Activated naive CD8-positive, alpha-beta T cell treated with anti-CD3 and anti-CD28 coated beads for 36 hours (primary cell): ENCODE measurements around the gene B3GLCT. TPM values are rescaled to one million over a fixed set of nuclear protein-coding genes. Genes with fewer than 3 reads are reported as not detected.

Source experiments
- DNase-seq: peaks from one replicate; pipeline ENCODE4 v3.0.0; 2021
- H3K27ac Mint-ChIP-seq: one replicate; pipeline ENCODE4 v1.8.0; 2022; ENCODE audit warnings: mild to moderate bottlenecking, moderate library complexity, mixed read lengths
- H3K27me3 Mint-ChIP-seq: one replicate; pipeline ENCODE4 v1.8.0; 2022; ENCODE audit warnings: mild to moderate bottlenecking, mixed read lengths
- H3K36me3 Mint-ChIP-seq: one replicate; pipeline ENCODE4 v1.8.0; 2021; ENCODE audit warnings: mild to moderate bottlenecking, mixed read lengths
- H3K4me1 Mint-ChIP-seq: one replicate; pipeline ENCODE4 v1.8.0; 2021; ENCODE audit warnings: mixed read lengths
- H3K4me3 Mint-ChIP-seq: one replicate; pipeline ENCODE4 v1.8.0; 2022; ENCODE audit warnings: mild to moderate bottlenecking, moderate library complexity, mixed read lengths
- H3K9me3 Mint-ChIP-seq: one replicate; pipeline ENCODE4 v1.8.0; 2022; ENCODE audit warnings: mixed read lengths
- total RNA-seq, 2 experiments: library from RNA; stranded (reverse); gene quantifications; one replicate each; pipeline ENCODE4 v1.2.3, GENCODE V29; 2021

The B3GLCT gene
- total RNA-seq, 2 experiments from 2014 or later: 3.3 to 3.7 TPM

GRCh38 chr13:31224963-31225559 lies 25.3 kb downstream of the B3GLCT start:
- Mint-ChIP-seq H3K27ac (no peak overlapping the region), H3K4me1 (peaks cover 6% of the 10 kb centered on the region)
- DNase-seq: no peak

GRCh38 chr13:31225998-31226675 lies 26.4 kb downstream of the B3GLCT start:
- Mint-ChIP-seq H3K27me3 (no peaks in the 10 kb centered on the region), H3K4me3 (no peak overlapping the region), H3K36me3 (peaks cover 6% of the 10 kb centered on the region), H3K9me3 (no peaks in the 10 kb centered on the region), H3K27ac (no peak overlapping the region), H3K4me1 (peaks cover 6% of the 10 kb centered on the region)
- DNase-seq: no peak

More at GRCh38 chr13:31224963-31225559, 25.3 kb downstream of the B3GLCT start:
- H3K9me3 Mint-ChIP-seq: no peaks in the 10 kb centered on the region
- no peaks in the 10 kb centered on the region for H3K27me3 Mint-ChIP-seq
- H3K4me3 Mint-ChIP-seq: no peak overlapping the region
- peaks cover 6% of the 10 kb centered on the region for H3K36me3 Mint-ChIP-seq

GRCh38 chr13:31227063-31227462 lies 27.3 kb downstream of the B3GLCT start:
- no peak for DNase-seq
- Mint-ChIP-seq H3K36me3 (peaks cover 3% of the 10 kb centered on the region), H3K9me3 (no peaks in the 10 kb centered on the region), H3K4me3 (no peak overlapping the region), H3K4me1 (peaks cover 6% of the 10 kb centered on the region), H3K27me3 (no peaks in the 10 kb centered on the region), H3K27ac (no peak overlapping the region)

GRCh38 chr13:31227870-31228269 lies 28.1 kb downstream of the B3GLCT start:
- H3K27ac Mint-ChIP-seq: no peak overlapping the region
- no peak for DNase-seq
- peaks cover 3% of the 10 kb centered on the region for H3K36me3 Mint-ChIP-seq
- no peaks in the 10 kb centered on the region for H3K27me3 Mint-ChIP-seq
- H3K9me3 Mint-ChIP-seq: no peaks in the 10 kb centered on the region
- peaks cover 6% of the 10 kb centered on the region for H3K4me1 Mint-ChIP-seq
- no peak overlapping the region for H3K4me3 Mint-ChIP-seq

- Mint-ChIP-seq H3K4me3 (no peak overlapping the region), H3K9me3 (no peaks in the 10 kb centered on the region), H3K36me3 (no peaks in the 10 kb centered on the region), H3K27me3 (no peaks in the 10 kb centered on the region), H3K4me1 (no peaks in the 10 kb centered on the region), H3K27ac (no peak overlapping the region)
- DNase-seq: no peak
Observed at GRCh38 chr13:31234729-31235128, 35.0 kb downstream of the B3GLCT start.

GRCh38 chr13:31236211-31236786 lies 36.5 kb downstream of the B3GLCT start:
- Mint-ChIP-seq H3K27me3 (no peaks in the 10 kb centered on the region), H3K36me3 (no peaks in the 10 kb centered on the region), H3K9me3 (no peaks in the 10 kb centered on the region), H3K4me3 (no peak overlapping the region), H3K4me1 (no peaks in the 10 kb centered on the region), H3K27ac (no peak overlapping the region)
- no peak for DNase-seq

GRCh38 chr13:31240921-31241320 lies 41.1 kb downstream of the B3GLCT start:
- no peaks in the 10 kb centered on the region for H3K36me3 Mint-ChIP-seq
- no peaks in the 10 kb centered on the region for H3K27me3 Mint-ChIP-seq
- H3K9me3 Mint-ChIP-seq: no peaks in the 10 kb centered on the region
- no peaks in the 10 kb centered on the region for H3K4me1 Mint-ChIP-seq
- no peak overlapping the region for H3K4me3 Mint-ChIP-seq
- no peak for DNase-seq
- no peak overlapping the region for H3K27ac Mint-ChIP-seq

- no peaks in the 10 kb centered on the region for H3K9me3 Mint-ChIP-seq
- H3K4me3 Mint-ChIP-seq: no peak overlapping the region
- no peak for DNase-seq
- no peaks in the 10 kb centered on the region for H3K4me1 Mint-ChIP-seq
- H3K36me3 Mint-ChIP-seq: peaks cover 2% of the 10 kb centered on the region
- H3K27ac Mint-ChIP-seq: no peak overlapping the region
- H3K27me3 Mint-ChIP-seq: no peaks in the 10 kb centered on the region
Observed at GRCh38 chr13:31242367-31242766, 42.6 kb downstream of the B3GLCT start.

GRCh38 chr13:31242916-31243315 lies 43.1 kb downstream of the B3GLCT start:
- H3K4me3 Mint-ChIP-seq: no peak overlapping the region

GRCh38 chr13:31245598-31246373 lies 46.0 kb downstream of the B3GLCT start:
- no peak for DNase-seq
- no peak overlapping the region for H3K4me3 Mint-ChIP-seq
- H3K27me3 Mint-ChIP-seq: no peaks in the 10 kb centered on the region
- peaks cover 10% of the 10 kb centered on the region for H3K36me3 Mint-ChIP-seq
- H3K9me3 Mint-ChIP-seq: no peaks in the 10 kb centered on the region
- no peaks in the 10 kb centered on the region for H3K4me1 Mint-ChIP-seq
- no peak overlapping the region for H3K27ac Mint-ChIP-seq

More at GRCh38 chr13:31242916-31243315, 43.1 kb downstream of the B3GLCT start:
- H3K27ac Mint-ChIP-seq: no peak overlapping the region
- H3K36me3 Mint-ChIP-seq: peaks cover 2% of the 10 kb centered on the region
- no peak for DNase-seq
- H3K4me1 Mint-ChIP-seq: no peaks in the 10 kb centered on the region
- no peaks in the 10 kb centered on the region for H3K9me3 Mint-ChIP-seq
- H3K27me3 Mint-ChIP-seq: no peaks in the 10 kb centered on the region

GRCh38 chr13:31246918-31247317 lies 47.1 kb downstream of the B3GLCT start:
- DNase-seq: no peak
- Mint-ChIP-seq H3K4me1 (no peaks in the 10 kb centered on the region), H3K9me3 (peaks cover 2% of the 10 kb centered on the region), H3K36me3 (peaks cover 19% of the 10 kb centered on the region), H3K4me3 (no peak overlapping the region), H3K27ac (no peak overlapping the region), H3K27me3 (no peaks in the 10 kb centered on the region)

GRCh38 chr13:31248361-31248760 lies 48.6 kb downstream of the B3GLCT start:
- H3K4me3 Mint-ChIP-seq: no peak overlapping the region
- H3K27ac Mint-ChIP-seq: no peak overlapping the region
- H3K27me3 Mint-ChIP-seq: no peaks in the 10 kb centered on the region
- no peaks in the 10 kb centered on the region for H3K4me1 Mint-ChIP-seq
- no peak for DNase-seq
- peaks cover 7% of the 10 kb centered on the region for H3K9me3 Mint-ChIP-seq
- H3K36me3 Mint-ChIP-seq: peaks cover 26% of the 10 kb centered on the region

- Mint-ChIP-seq H3K36me3 (peaks cover 30% of the 10 kb centered on the region), H3K27ac (no peak overlapping the region), H3K9me3 (peaks cover 11% of the 10 kb centered on the region), H3K4me3 (no peak overlapping the region), H3K27me3 (no peaks in the 10 kb centered on the region), H3K4me1 (no peaks in the 10 kb centered on the region)
- DNase-seq: no peak
Observed at GRCh38 chr13:31248965-31249539, 49.3 kb downstream of the B3GLCT start.

- Mint-ChIP-seq H3K27me3 (no peaks in the 10 kb centered on the region), H3K36me3 (peaks cover 34% of the 10 kb centered on the region), H3K9me3 (peaks cover 19% of the 10 kb centered on the region), H3K4me1 (no peaks in the 10 kb centered on the region), H3K27ac (no peak overlapping the region), H3K4me3 (no peak overlapping the region)
- DNase-seq: no peak
Observed at GRCh38 chr13:31250435-31250834, 50.7 kb downstream of the B3GLCT start.

GRCh38 chr13:31261241-31261640 lies 61.5 kb downstream of the B3GLCT start:
- DNase-seq: no peak
- H3K27me3 Mint-ChIP-seq: no peaks in the 10 kb centered on the region
- H3K27ac Mint-ChIP-seq: no peak overlapping the region
- H3K9me3 Mint-ChIP-seq: no peaks in the 10 kb centered on the region
- peaks cover 19% of the 10 kb centered on the region for H3K36me3 Mint-ChIP-seq
- H3K4me1 Mint-ChIP-seq: no peaks in the 10 kb centered on the region
- no peak overlapping the region for H3K4me3 Mint-ChIP-seq
